MV-4-11 (cell line): ENCODE data around the gene OR6N2.
A peak's percentile ranks its signal among the peaks of the same experiment; 100 is the strongest.

Experiments
- DNase-seq: peaks from one replicate; lab custom pipeline; 2025; lab: John Stamatoyannopoulos, UW

The OR6N2 gene

GRCh38 chr1:158781104-158781503, at the start of gene OR6N2:
TSS of gene OR6N2 (minus strand) at chr1:158781204. CDS start at chr1:158777635, 3,569 bp downstream.
- no peak for DNase-seq

- no peak for DNase-seq
These were observed 49.2 kb upstream of the OR6N2 start for GRCh38 chr1:158830074-158830677.

- DNase-seq = no peak
These were observed 40.7 kb upstream of the OR6N2 start for GRCh38 chr1:158821723-158822122.

- DNase-seq = peak; percentile 25
These were observed 38.7 kb upstream of the OR6N2 start for GRCh38 chr1:158819461-158820443.

- peak; percentile 21 for DNase-seq
These were observed 38.0 kb upstream of the OR6N2 start for GRCh38 chr1:158818975-158819431.

- peak; percentile 49 for DNase-seq
These were observed 37.6 kb upstream of the OR6N2 start for GRCh38 chr1:158818560-158818959.

GRCh38 chr1:158814970-158815369, 34.0 kb upstream of the OR6N2 start:
- DNase-seq = no peak

- peak; percentile 66 for DNase-seq
These were observed 32.2 kb upstream of the OR6N2 start for GRCh38 chr1:158813164-158813563.

- no peak for DNase-seq
These were observed 31.3 kb upstream of the OR6N2 start for GRCh38 chr1:158812336-158812735.

GRCh38 chr1:158810311-158810710, 29.3 kb upstream of the OR6N2 start:
- DNase-seq = peak; percentile 66

GRCh38 chr1:158809862-158810261, 28.9 kb upstream of the OR6N2 start:
- peak; percentile 89 for DNase-seq

- peak; percentile 85 for DNase-seq
These were observed 28.3 kb upstream of the OR6N2 start for GRCh38 chr1:158809256-158809655.

- no peak for DNase-seq
These were observed 26.0 kb upstream of the OR6N2 start for GRCh38 chr1:158806916-158807536.

- DNase-seq = no peak
These were observed 22.7 kb upstream of the OR6N2 start for GRCh38 chr1:158803678-158804077.

GRCh38 chr1:158801396-158801795, 20.4 kb upstream of the OR6N2 start:
- peak; percentile 26 for DNase-seq

- DNase-seq = no peak
These were observed 19.5 kb upstream of the OR6N2 start for GRCh38 chr1:158800526-158800925.

- DNase-seq = no peak
These were observed 18.7 kb upstream of the OR6N2 start for GRCh38 chr1:158799689-158800088.

- no peak for DNase-seq
These were observed 17.5 kb upstream of the OR6N2 start for GRCh38 chr1:158798531-158798930.

- DNase-seq = no peak
These were observed 13.2 kb upstream of the OR6N2 start for GRCh38 chr1:158794247-158794646.

GRCh38 chr1:158793604-158794003, 12.6 kb upstream of the OR6N2 start:
- no peak for DNase-seq

GRCh38 chr1:158771950-158772866, 8.8 kb downstream of the OR6N2 start, which contains the start of gene OR6N1:
TSS of gene OR6N1 (minus strand) at chr1:158772195. CDS start at chr1:158766682, 5,513 bp downstream.
- DNase-seq = no peak
